Heart left ventricle (tissue), 13 donors: ENCODE data around the gene NELL1.

Experiments used
- CTCF ChIP-seq, 12 donors: fragments of 200-600 bp; sonication (generic) in 4 of 12; IDR thresholded peaks; one replicate each; pipeline versions ENCODE4 v1.5.0 to v1.8.0; 2018 to 2022; ENCODE audit warnings: antibody characterized with exemption in 12 of 12, mild to moderate bottlenecking in 5 of 12
- POLR2A ChIP-seq, 2 donors: fragments of 450-650 bp; IDR thresholded peaks; one replicate each; pipeline ENCODE4 v1.6.1; 2017; ENCODE audit warnings: antibody characterized with exemption in 2 of 2, mild to moderate bottlenecking in 2 of 2, moderate library complexity in 2 of 2
- donor health status: ischemic (EF 13 %, LVEDD 7.1; RV severe dilation, severe dysfunction).
- donor health status: DM: no; HTN: yes; CAD: no.
- donor health status: DM: no; HTN: no; CAD: no.
- donor health status: ischemic (EF 25% LVEDD 6.9; RV normal size, moderate dysfunction).
- donor health status: ischemic (EF 25% LVEDD 5.7; RV mildly dilated, moderate dysfunction).
- donor health status: ischemic (EF 35%, LVEDD 5.7; RV mildly dilated, moderate dysfunction).
- donor health status: nonischemic (EF 11% LVEDD 7.7; RV severe dilation, severe dysfunction).
- donor health status: DM: yes; HTN: yes; CAD: no.
- donor health status: PGD.
- donor health status: ischemic (EF 29% LVEDD 5.4; RV normal size, mild dysfunction).
- donor health status: nonischemic (EF 23%, LVEDD 6.1; RV moderate dilation, normal function).

DNA sequence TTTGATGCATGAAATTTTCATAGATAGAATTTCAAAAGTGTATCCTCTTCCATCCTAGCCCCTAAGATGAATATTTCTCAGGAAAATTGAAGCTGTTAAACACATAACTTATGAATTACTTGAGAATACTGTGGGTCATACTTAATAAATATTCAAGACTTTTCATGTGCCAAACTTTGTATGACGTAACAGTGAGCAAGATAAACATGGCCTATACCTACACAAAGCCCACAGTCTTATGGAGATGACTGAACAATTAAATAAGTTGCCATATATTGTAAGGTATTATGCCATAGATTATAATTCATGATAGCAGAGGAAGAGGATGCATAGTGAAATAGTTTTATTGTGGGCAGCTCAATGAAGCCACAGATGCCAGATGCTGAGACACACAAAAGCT, 902.8 kb downstream of the NELL1 start:
- TF ChIP-seq CTCF (IDR thresholded peaks at IDR 0.05): no peak
- TF ChIP-seq POLR2A (IDR thresholded peaks at IDR 0.05): no peak
